HG03095 (cell line): Measurements from ENCODE around the gene RHOBTB3.
A peak's percentile ranks its signal among the peaks of the same experiment; 100 is the strongest.
"Not testable (repeated sequence)": the region's sequence is repeated elsewhere in the genome, so short reads cannot be mapped to it uniquely, and the experiment has no call there.

Experiments used
- ATAC-seq: cut with Tn5 transposase; IDR thresholded peaks from one replicate; pipeline ENCODE4 v1.9.1; 2021; ENCODE audit warnings: moderate library complexity; ENCODE audit not compliant: unreplicated experiment

RHOBTB3 gene, protein sequence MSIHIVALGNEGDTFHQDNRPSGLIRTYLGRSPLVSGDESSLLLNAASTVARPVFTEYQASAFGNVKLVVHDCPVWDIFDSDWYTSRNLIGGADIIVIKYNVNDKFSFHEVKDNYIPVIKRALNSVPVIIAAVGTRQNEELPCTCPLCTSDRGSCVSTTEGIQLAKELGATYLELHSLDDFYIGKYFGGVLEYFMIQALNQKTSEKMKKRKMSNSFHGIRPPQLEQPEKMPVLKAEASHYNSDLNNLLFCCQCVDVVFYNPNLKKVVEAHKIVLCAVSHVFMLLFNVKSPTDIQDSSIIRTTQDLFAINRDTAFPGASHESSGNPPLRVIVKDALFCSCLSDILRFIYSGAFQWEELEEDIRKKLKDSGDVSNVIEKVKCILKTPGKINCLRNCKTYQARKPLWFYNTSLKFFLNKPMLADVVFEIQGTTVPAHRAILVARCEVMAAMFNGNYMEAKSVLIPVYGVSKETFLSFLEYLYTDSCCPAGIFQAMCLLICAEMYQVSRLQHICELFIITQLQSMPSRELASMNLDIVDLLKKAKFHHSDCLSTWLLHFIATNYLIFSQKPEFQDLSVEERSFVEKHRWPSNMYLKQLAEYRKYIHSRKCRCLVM

DNA sequence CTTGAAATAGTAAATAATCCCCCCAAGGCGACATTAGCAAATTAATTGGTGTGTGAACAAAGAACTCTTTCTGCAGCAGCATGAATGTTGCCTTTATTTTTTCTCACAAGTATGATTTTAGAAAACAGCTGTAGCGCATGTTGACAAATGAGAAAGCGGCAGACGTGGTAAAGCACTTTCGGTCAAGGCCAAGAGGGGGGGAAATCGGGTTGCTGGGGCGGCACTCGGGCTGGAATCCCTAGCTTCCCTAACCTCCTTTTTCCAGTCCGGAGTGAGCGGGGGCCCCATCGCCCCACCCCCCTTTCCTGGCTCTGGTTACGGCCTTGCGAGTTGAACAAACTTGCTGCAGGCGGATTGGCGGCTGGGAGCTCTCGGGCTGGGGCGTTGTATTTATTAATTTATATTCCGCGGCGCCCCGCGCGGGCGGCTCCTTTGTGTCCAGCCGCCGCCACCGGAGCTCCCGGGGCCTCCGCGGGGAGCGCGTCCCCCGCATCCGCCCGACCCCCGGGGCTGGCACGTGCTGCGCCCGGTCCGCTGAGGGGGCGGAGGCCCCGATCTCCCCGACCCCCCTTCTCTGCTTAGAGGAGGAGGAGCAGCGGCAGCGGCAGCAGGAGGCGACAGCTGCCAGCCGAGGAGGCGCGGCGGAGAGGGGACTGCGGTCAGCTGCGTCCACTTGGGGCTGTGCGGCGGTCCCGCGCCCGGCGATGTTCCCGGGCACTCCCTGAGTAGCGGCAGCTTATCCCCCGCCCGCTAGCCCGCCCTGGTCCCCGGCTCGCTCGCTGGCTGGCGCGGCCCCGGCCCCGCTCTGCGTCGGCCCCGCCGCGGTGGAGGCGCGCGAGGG is at the start of gene RHOBTB3:
RHOBTB3 (plus strand) TSS at position 607 of the 841 bp plus-strand sequence. CDS start 347 bp downstream, outside the sequence.
- ATAC-seq, result peak; percentile 40

DNA sequence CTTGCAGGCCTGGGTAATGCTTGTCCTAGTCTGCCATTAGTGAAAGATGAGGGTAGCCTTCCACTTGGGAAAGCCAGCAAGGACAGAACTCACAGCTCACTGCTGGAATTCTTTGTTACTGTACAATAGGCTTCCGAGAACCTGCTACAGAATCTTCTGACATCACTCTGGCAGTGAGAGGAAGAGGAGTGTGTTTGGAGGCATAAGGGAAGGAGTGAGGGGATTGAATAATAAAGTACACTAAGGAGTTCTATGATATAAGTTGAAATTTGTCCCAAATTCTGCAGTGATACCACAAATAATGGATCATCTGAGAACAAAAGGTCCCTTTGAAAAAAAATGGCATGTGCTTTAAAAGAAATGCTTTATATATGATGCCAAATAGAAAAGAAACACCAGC is 48.2 kb upstream of the RHOBTB3 start, which contains the start of gene SPATA9:
SPATA9 (minus strand) TSS at position 101 of the 400 bp plus-strand sequence. CDS start 137 bp downstream, outside the sequence.
- ATAC-seq, result no peak

DNA sequence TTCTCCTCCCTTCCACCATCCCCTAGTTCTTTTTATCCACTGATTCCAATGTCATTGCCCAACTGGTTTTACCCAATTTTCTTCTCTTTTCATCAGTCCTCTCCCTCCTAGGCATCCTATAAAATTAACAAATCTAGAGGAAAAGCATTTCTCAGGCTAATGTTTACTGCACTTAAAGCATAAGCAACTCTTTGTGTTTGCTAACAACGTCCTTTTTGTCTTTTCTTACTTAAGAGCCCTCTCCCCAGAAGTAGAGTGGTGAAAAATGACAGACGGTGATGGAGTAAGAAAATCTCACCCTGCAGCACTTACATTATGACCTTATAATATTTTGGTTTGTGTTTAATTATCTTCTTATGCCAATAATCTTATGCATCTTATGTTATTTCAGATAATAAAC is 46.8 kb upstream of the RHOBTB3 start:
- no peak for ATAC-seq

DNA sequence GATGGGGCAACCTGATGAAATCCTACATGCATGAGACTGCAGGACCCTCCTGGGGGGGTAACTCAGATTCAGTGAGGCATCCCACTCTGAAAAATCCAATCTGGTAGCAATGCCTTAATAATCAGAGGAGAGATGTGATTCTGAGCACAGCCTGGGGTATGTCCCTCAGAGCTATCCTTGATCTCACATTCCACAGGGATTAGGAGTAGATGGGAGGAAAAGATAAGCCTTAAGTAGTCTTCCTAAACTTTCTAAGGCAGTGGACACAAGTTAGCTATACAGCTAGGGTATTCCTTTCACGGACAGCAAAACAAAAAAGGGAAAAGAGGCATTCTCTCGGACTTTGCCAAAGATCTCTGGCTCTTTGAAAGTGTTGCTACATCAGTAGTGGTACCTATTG is 44.5 kb upstream of the RHOBTB3 start:
- no peak for ATAC-seq

DNA sequence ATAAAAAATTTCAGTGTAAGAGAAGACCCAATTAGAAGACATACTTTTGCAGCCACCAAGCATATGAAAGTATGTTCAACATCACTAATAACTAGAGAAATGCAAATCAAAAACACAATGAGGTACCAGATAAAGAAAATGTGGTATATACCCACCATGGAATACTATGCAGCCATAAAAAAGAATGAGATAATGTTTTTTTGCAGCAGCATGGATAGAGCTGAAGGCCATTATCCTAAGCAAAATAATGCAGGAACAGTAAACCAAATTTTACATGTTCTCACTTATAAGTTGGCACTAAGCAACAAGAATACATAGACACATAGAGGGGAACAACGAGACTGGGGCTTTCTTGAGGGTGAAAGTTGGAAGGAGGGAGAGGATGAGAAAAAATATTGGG is 41.5 kb upstream of the RHOBTB3 start:
- no peak for ATAC-seq

DNA sequence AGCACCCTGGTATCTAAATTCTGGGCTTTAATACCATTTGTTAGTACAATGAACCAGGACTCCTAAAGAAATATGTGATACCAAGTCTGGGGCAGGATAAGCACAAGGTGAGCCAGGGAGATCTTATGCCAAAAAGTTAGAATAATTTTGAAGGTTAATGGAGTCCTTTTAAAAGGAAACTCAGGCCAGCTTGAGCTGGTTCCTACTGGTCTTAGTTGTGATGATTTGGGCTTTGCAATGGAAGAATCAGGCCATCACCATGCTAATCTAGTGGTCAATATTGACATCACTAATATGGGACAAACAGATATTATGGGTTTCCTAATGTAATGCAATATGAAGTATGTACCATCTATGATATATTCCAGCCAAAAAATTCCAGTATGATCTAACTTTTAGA is 40.8 kb upstream of the RHOBTB3 start:
- no peak for ATAC-seq

DNA sequence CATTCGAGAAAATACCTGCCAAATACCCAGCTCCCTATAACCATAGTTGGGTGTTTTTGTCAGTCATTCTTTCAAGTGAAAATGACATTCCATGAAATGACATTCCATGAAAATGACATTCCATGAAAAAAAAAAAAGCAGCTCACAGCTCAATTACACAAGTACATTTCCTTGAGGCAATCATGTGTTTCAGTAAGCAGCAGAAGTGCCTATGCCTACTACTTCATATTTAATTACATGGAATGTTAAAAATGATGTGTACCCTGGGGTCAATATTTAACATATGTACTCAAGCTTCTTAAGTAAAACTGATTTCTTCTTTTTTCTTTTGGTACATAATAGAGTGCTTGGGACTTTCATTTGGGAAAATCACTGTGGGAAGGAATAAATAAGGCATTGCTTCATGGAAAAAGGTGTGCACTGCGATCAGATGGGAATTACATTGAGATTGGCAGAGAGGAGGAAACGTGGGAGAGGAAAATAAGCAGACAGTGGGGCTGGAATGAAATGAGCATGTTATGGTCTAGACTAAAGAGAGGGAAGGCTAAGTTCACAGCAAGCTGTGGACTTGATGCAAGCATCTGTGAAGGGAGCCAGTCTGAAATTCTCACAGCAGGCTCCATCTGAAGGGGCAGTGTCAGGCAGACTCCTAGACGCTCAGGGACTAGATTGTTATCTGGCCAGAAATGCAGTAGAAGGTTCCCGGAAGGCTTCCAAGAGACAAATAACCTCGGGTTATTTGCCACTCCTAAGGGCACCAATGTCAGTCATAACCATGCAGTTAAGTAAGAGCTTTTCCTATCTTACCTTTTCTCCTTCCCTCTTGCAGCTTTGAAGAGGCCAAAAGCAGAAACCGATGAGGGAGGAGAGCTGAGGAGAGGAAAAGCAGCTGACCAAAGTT is 33.1 kb upstream of the RHOBTB3 start:
- no peak for ATAC-seq

DNA sequence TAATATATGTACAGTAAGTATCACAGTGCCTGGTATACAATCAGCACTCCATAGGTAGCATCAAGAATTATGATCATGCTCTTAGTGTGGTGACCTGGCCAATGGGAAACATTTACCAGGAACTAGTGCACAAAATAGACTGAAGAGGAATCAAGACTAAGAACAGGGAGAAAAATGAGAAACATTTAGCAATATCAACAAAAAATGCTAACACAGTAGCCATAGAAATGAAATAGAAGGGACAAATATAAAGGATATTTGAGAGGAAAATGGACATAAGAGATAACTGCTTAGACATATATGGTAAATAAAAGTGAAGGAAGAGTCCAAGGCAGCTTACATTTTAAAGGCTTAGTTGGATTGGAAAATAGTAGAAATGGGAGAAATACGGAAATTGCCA is 31.8 kb upstream of the RHOBTB3 start:
- ATAC-seq, result no peak

DNA sequence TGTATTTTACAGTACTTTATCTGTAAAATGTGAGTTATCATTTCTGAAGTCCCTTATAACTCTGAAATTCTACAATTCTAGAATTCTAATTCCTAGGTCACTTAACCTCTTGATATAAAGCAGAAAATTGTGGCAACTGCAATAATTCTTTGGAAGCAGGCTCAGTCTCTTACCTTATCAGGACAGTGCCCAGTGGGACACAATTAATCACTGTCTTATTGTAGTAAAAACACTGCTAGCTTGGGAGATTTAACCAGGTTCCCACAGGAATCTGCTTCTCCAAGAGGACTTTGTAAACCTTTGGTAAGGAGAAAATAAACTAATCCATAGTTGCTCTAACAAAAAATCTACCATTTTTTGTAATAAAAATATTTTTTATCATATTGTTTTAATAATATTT is 30.1 kb upstream of the RHOBTB3 start:
- ATAC-seq, result no peak

DNA sequence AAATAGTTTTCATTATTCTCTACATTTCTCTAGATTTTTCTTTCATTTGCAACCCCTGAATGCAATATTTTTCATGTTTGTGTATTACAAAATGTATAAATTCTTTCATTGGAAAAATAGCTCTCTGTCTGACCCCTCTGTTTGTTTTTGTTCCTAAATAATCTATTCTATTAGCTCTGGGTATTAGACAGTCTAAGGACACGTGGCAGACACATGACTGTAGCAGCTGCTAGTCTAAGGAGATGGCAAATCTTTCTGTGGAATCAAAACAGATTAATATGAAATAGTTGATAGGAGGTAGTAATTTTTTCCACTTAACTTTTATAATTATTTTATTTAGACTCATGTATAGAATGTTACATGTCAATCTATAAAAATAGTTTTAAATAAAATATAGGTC is 27.0 kb upstream of the RHOBTB3 start:
- no peak for ATAC-seq

DNA sequence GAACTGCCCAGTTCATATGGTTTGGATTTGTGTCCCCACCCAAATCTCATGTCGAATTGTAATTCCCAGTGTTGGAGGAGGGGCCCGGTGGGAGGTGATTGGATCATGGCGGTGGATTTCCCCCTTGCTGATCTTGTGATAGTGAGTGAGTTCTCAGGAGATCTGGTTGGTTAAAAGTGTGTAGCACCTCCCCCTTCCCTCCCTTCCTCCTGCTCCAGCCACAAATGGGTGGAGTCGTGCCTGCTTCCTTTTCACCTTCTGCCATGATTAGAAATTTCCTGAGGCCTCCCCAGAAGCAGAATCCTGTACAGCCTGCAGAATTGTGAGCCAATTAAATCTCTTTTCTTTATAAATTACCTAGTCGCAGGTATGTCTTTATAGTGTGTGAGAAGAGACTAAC is 24.9 kb upstream of the RHOBTB3 start:
- ATAC-seq, result not testable (repeated sequence)

DNA sequence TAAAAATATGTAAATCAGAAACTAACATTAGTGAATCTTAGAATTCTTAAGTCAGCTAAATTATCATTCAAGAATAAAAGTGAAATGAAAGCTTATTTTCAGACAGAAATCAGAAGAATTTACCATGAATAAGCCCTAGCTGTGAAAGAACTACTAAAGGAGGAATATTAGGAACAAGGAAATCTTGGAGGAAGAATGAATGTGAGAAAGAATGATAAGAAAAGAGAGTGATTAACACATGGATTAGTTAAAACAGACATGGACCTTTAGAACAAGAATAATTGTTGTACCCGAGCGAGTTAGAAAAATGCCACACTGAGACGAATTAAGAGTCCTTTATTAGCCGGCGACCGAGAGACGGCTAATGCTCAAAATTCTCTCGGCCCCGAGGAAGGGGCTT is 24.1 kb upstream of the RHOBTB3 start:
- no peak for ATAC-seq

DNA sequence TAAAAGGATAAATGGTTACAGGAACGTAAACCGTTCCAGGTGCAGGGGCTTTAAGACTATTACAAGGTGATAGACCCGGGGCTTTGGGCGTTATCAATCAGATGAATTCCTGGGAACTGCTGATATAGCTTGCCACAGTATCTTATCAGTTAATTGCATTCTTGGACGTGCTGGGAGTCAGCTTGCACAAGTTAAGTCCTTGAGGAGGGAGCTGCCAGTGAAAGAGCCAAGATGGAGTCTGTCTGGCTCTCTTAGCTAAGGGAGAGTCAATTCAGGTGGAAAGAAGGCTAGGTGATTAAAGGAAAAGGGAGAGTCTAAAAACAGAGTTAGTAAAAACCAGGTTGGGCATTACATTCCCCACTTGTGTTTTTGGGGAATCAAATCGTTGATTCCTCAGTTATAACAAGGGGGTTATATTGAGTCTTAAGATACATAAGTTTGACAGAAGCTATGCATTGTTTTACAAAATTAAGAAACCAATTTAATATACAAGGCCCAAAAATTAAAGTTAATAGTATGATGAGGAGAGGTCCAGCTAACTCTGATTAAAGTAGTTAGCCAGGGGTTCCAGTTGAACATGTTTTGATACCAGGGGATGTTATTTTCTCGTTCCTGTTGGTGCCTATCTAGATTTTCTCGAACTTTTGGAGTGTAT is 23.5 kb upstream of the RHOBTB3 start:
- not testable (repeated sequence) for ATAC-seq

DNA sequence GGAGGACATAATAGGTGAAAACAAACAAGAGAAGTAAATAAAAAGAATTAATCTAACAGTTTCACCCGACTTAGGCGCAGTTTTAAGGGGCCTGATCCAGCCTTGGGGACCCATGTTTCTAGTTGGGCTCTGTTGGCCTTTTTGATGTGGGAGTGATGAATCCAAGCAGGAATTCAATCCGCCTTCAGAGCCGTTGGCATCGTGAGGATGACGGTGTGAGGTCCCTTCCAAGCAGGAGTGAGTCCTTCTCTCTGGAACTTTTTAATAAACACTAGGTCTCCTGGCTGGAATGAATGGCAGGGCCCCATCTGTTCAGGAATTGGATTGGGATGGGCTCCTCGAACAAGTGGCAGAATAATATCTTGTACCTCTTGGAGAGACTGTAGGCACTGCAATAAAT is 22.3 kb upstream of the RHOBTB3 start:
- no peak for ATAC-seq

DNA sequence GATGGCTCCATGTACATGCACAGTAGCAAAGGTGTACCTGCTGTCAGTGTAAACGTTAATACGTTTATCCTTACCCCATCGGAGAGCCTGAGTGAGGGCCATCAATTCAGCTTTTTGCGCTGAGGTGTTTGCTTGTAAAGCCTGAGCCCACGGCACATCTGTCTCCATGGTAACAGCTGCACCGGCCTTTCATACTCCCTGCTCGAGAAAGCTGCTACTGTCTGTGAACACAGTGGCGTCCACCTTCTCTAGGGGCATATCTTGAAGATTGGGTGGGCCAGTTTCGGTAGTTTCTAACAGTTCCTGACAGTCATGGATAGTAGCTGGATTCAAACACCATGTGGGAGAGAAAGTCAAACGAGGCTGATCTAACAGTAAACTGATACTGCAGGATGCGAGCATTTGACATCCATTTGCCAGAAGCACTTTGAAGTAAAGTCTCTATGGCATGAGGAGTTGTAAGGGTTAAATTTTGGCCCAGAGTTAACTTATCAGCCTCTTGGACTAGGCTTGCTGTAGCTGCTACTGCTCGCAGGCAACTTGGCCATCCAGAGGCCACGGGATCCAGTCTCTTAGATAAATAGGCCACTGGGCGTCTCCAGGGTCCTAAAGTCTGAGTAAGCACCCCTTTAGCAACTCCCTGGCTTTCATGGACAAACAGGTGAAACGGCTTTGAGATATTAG is 21.0 kb upstream of the RHOBTB3 start:
- ATAC-seq, result no peak

DNA sequence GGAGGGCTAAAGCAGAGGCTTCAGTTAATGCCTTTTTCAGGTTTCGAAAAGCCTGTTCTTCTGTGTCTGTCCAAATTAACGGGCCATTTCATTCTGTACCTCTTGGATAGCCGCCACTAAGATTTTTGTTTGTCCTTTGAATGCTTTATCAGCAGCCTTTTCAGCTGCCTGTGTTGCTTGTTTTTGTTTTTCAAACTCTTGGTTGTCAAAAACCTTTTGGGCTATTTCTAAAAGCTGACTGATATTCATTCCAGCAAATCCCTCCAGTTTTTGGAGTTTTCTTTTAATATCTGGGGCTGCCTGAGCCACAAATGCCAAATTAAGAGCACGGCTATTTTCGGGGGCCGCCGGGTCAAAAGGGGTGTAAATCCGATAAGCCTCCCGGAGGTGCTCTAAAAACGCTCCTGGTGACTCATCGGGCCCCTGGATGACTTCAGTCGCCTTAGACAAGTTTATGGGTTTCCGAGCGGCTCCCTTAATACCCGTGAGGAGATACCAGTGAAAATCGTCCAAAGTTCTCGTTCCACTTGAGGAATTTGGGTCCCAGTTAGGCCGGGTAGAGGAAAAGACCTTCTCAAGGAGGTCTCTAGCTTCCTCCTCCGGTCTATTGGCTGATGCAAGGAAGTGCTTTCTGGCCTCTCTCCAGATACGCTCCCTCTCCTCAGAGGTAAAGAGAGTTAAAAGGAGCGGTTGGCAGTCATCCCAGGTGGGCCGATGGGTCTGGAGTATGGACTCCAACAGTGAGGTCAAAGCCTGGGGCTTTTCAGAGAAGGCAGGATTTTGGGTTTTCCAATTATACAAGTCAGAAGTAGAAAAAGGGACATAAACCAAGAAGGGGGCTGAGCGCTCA is 20.3 kb upstream of the RHOBTB3 start:
- ATAC-seq, result not testable (repeated sequence)

DNA sequence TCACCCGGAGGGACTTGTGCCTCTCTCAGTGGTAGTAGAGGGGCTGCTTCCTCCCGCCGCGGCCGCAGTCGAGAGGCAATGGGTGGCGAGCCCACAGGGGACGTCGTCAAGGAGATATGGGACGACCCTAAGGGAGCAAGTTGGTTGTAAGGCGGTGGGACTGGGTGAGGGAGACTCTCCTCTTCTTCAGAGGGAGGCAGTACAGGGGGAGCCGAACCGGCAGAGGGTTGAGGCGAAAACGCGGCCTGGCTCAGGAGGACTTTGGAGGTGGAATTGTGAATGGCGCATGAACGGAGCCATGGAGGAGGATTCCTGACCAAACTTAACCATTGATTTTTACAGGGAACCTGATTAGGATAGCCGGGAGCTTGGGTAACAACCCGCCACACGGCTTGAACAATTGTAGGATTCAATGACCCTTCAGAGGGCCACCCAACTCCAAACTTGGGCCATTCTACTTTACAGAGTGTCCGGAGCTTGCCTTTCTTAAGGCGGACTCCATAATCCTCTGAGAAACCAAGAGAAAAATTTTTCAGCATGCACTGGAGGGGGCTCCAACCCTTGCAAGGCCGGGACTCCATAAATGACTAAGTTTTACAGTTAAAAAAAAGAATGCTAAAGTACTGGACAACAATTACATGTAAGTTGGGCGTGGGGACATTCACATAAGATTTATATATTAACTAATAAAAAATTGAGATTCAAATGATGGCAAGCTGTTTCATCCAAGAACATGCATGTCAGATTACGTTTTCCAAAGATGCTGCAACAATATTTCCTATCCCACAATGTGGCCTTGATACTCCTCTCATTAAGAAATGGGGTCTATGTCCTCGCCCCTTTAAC is 19.4 kb upstream of the RHOBTB3 start:
- no peak for ATAC-seq
